ENCODE data around the gene ARID4B.

GRCh38 chr1:235145639-235146038, 182.3 kb downstream of the ARID4B start:
- no peak for TF ChIP-seq CTCF (conservative IDR thresholded peaks at IDR 0.05; ENCODE audit: low read depth, low read length)
- no peak for TF ChIP-seq EZH2 (IDR thresholded peaks at IDR 0.05; ENCODE audit: borderline replicate concordance, low read depth, low read length, poor library complexity, severe bottlenecking)

Measured in A673 (cell line).